Measurements from ENCODE around the gene IRX3.

IRX3 gene

DNA sequence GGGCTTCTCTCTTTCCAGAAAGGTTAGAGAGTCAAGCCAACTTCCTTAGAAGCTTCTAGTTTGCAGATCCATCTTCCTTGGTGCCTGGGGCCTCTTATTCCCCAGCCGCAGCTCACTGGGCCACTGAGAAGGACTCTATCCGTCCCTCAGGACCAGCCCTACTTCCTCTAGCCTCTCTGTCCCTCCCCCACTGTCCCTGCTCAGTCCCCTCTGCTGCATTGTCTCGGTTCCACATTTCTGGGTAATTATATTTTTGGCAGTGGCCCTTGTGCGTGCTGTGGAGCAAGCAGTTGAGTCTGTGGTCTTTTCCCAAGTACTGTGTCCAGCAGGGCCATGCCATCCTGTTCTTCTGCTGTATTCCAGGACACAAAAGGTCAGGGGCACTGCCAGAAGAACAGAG, 17.8 kb downstream of the IRX3 start:
- Histone ChIP-seq H3K9ac (ENCODE audit: low read length) (no peak overlapping the region), H3K79me2 (ENCODE audit: low read length) (no peaks in the 10 kb centered on the region), H2AFZ (ENCODE audit: low read length) (no peak overlapping the region), H4K20me1 (ENCODE audit: insufficient read depth, low read length) (no peaks in the 10 kb centered on the region), H3K9me3 (replicated peaks; ENCODE audit: insufficient read depth, low read length) (no peaks in the 10 kb centered on the region), H3K36me3 (replicated peaks; ENCODE audit: insufficient read depth, low read length) (no peaks in the 10 kb centered on the region), H3K9me2 (replicated peaks; ENCODE audit: insufficient read depth, low read length) (no peaks in the 10 kb centered on the region), H3K4me2 (ENCODE audit: low read depth, low read length) (no peak overlapping the region), H3F3A (ENCODE audit: insufficient read depth, low read length) (no peaks in the 10 kb centered on the region), H3K4me1 (ENCODE audit: low read length) (no peaks in the 10 kb centered on the region), H3K27me3 (replicated peaks; ENCODE audit: insufficient read depth, low read length) (no peaks in the 10 kb centered on the region), H3K4me3 (ENCODE audit: low read length) (no peak overlapping the region), H3K27ac (ENCODE audit: low read length) (no peak overlapping the region)
- DNase-seq: no peak
- TF ChIP-seq, protein P1, sequence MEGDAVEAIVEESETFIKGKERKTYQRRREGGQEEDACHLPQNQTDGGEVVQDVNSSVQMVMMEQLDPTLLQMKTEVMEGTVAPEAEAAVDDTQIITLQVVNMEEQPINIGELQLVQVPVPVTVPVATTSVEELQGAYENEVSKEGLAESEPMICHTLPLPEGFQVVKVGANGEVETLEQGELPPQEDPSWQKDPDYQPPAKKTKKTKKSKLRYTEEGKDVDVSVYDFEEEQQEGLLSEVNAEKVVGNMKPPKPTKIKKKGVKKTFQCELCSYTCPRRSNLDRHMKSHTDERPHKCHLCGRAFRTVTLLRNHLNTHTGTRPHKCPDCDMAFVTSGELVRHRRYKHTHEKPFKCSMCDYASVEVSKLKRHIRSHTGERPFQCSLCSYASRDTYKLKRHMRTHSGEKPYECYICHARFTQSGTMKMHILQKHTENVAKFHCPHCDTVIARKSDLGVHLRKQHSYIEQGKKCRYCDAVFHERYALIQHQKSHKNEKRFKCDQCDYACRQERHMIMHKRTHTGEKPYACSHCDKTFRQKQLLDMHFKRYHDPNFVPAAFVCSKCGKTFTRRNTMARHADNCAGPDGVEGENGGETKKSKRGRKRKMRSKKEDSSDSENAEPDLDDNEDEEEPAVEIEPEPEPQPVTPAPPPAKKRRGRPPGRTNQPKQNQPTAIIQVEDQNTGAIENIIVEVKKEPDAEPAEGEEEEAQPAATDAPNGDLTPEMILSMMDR (IDR thresholded peaks at IDR 0.05; ENCODE audit: low read length): no peak
- no peak for TF ChIP-seq EZH2phosphoT487 (IDR thresholded peaks at IDR 0.05; ENCODE audit: low read length)
- no peak for TF ChIP-seq EZH2 (optimal IDR thresholded peaks at IDR 0.05; ENCODE audit: low read depth, low read length)

DNA sequence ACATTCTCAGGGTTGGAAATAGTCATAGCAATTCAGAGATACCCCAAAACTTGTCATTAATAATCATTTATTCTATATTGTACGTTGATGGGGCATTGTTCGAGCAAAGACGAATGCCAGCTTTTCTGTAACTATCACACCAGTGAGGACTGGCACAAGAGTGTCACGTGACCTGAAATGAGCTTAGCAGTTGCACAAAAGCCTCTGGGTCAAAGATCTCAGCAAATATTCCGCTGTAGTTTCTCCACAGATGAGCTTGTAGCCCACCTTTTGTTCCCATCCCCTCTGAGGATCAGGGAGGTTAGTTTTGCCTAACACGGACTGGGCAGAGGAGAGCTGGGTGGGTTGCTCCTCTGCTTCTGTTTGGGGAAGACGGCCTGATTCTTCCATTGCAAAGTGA, 18.2 kb downstream of the IRX3 start:
- H3K27ac ChIP-seq (ENCODE audit: low read length): no peak overlapping the region
- no peaks in the 10 kb centered on the region for H3K9me2 ChIP-seq (replicated peaks; ENCODE audit: insufficient read depth, low read length)
- H3K4me2 ChIP-seq (ENCODE audit: low read depth, low read length): no peak overlapping the region
- H3F3A ChIP-seq (ENCODE audit: insufficient read depth, low read length): no peaks in the 10 kb centered on the region
- H3K4me3 ChIP-seq (ENCODE audit: low read length): no peak overlapping the region
- TF ChIP-seq EZH2phosphoT487 (IDR thresholded peaks at IDR 0.05; ENCODE audit: low read length): no peak
- TF ChIP-seq, protein P1 (IDR thresholded peaks at IDR 0.05; ENCODE audit: low read length): no peak
- TF ChIP-seq EZH2 (optimal IDR thresholded peaks at IDR 0.05; ENCODE audit: low read depth, low read length): no peak
- H2AFZ ChIP-seq (ENCODE audit: low read length): no peak overlapping the region
- no peaks in the 10 kb centered on the region for H3K27me3 ChIP-seq (replicated peaks; ENCODE audit: insufficient read depth, low read length)
- H3K9me3 ChIP-seq (replicated peaks; ENCODE audit: insufficient read depth, low read length): no peaks in the 10 kb centered on the region
- no peak for DNase-seq
- H3K36me3 ChIP-seq (replicated peaks; ENCODE audit: insufficient read depth, low read length): no peaks in the 10 kb centered on the region
- no peaks in the 10 kb centered on the region for H3K4me1 ChIP-seq (ENCODE audit: low read length)
- no peaks in the 10 kb centered on the region for H3K79me2 ChIP-seq (ENCODE audit: low read length)
- H3K9ac ChIP-seq (ENCODE audit: low read length): no peak overlapping the region
- no peaks in the 10 kb centered on the region for H4K20me1 ChIP-seq (ENCODE audit: insufficient read depth, low read length)

DNA sequence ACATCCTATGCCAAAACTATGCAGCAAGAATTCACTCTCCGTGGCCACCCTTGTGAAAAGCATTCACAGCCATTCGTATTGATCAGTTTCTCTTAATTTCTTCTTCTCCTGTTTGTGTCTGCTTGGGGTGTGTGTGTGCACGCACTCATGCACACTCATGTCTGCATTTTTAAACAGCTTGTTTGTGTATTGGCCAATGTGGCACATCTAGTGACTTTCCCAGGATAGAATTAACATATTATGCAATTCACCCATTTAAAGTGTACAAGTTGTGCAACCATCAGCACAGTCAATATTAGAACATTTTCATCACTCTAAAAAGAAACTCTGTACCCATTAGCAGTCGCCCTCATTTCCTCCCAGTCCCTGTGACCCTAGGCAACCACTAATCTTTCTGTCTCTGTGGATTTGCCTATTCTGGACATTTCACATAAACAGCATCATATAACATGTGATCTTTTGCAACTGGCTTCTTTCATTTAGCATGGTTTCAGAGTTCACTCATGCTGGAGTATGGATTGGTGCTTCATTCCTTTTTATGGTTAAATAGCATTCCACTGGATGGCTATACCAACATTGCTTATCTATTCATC, 20.1 kb downstream of the IRX3 start:
- no peaks in the 10 kb centered on the region for H4K20me1 ChIP-seq (ENCODE audit: insufficient read depth, low read length)
- no peak for DNase-seq
- H3K4me2 ChIP-seq (ENCODE audit: low read depth, low read length): no peak overlapping the region
- H3K27me3 ChIP-seq (replicated peaks; ENCODE audit: insufficient read depth, low read length): no peaks in the 10 kb centered on the region
- TF ChIP-seq, protein P1 (IDR thresholded peaks at IDR 0.05; ENCODE audit: low read length): no peak
- no peak for TF ChIP-seq EZH2 (optimal IDR thresholded peaks at IDR 0.05; ENCODE audit: low read depth, low read length)
- no peak for TF ChIP-seq EZH2phosphoT487 (IDR thresholded peaks at IDR 0.05; ENCODE audit: low read length)
- no peaks in the 10 kb centered on the region for H3F3A ChIP-seq (ENCODE audit: insufficient read depth, low read length)
- no peaks in the 10 kb centered on the region for H3K9me3 ChIP-seq (replicated peaks; ENCODE audit: insufficient read depth, low read length)
- no peaks in the 10 kb centered on the region for H3K36me3 ChIP-seq (replicated peaks; ENCODE audit: insufficient read depth, low read length)
- H3K27ac ChIP-seq (ENCODE audit: low read length): no peak overlapping the region
- no peaks in the 10 kb centered on the region for H3K79me2 ChIP-seq (ENCODE audit: low read length)
- no peaks in the 10 kb centered on the region for H3K9me2 ChIP-seq (replicated peaks; ENCODE audit: insufficient read depth, low read length)
- no peak overlapping the region for H3K9ac ChIP-seq (ENCODE audit: low read length)
- H3K4me1 ChIP-seq (ENCODE audit: low read length): no peaks in the 10 kb centered on the region
- no peak overlapping the region for H2AFZ ChIP-seq (ENCODE audit: low read length)
- no peak overlapping the region for H3K4me3 ChIP-seq (ENCODE audit: low read length)
